HCT116 (cell line): ENCODE data around the gene PSORS1C2. TPM values are rescaled to one million over a fixed set of nuclear protein-coding genes. Genes with fewer than 3 reads are reported as not detected.

Experiments used
- ATAC-seq: fragments of 200-7000 bp; cut with Tn5 transposase; 2 replicates; pipeline ENCODE4 v1.9.1; 2020; ENCODE audit warnings: mild to moderate bottlenecking, moderate library complexity
- BruUV-seq: library from RNA; stranded (reverse); fragments of 400-500 nt; replicated peaks from 2 replicates; lab custom pipeline; 2021; lab: Mats Ljungman, UMichigan
- CTCF ChIA-PET: fragments of 300-600 bp; sonication (Branson Sonifier 250); formaldehyde crosslinking; loops from one replicate; lab custom pipeline; 2021; ENCODE audit warnings: antibody characterized with exemption; lab: Charles Lee
- POLR2A ChIA-PET: fragments of 300-600, 350-600 bp; sonication (Branson Sonifier 250); formaldehyde crosslinking; loops from one replicate; lab custom pipeline; 2021; ENCODE audit warnings: antibody characterized with exemption; lab: Charles Lee
- RAD21 ChIA-PET, 2 experiments: fragments of 300-600 bp; sonication (Branson Sonifier 250); formaldehyde crosslinking; loops; one replicate each; lab custom pipeline; 2023; ENCODE audit warnings: low total read pairs in 2 of 2; ENCODE audit not compliant: uncharacterized antibody in 2 of 2, unreplicated experiment in 2 of 2, low non-redundant PET in 1 of 2; lab: Charles Lee
- DNase-seq: peaks from one replicate; pipeline ENCODE4 v3.0.0-alpha.2; 2010; ENCODE audit warnings: low read depth, low spot score
- H2AFZ ChIP-seq: fragments of 200-600 bp; shearing (Covaris generic), sonication (generic); 2 replicates; pipeline ENCODE4 v1.6.1; 2017; ENCODE audit warnings: low read depth, mixed run types, mixed read lengths, antibody characterized with exemption, low read length; ENCODE audit not compliant: poor library complexity, severe bottlenecking
- H3K27ac ChIP-seq: 2 replicates; pipeline ENCODE4 v1.5.1; 2012; ENCODE audit warnings: low read depth, low read length
- H3K27me3 ChIP-seq: fragments of 200-600 bp; sonication (generic); 2 replicates; pipeline ENCODE4 v1.6.1; 2016; ENCODE audit warnings: mixed run types, low read length, mixed read lengths; ENCODE audit not compliant: insufficient read depth
- H3K36me3 ChIP-seq, 2 experiments: fragments of 200-500 bp in 1 of 2; fragments of 200-600 bp in 1 of 2; sonication (Bioruptor generic) in 1 of 2; sonication (generic) in 1 of 2; 2 replicates each; pipeline versions ENCODE4 v1.5.1 to v1.6.1; 2014 to 2016; ENCODE audit warnings: low read length in 2 of 2, inconsistent platforms in 1 of 2, mixed read lengths in 1 of 2, mixed run types in 1 of 2; ENCODE audit not compliant: insufficient read depth in 2 of 2, control insufficient read depth in 1 of 2
- H3K4me1 ChIP-seq, 2 experiments: fragments of 200-600 bp in 1 of 2; sonication (generic) in 1 of 2; 2 replicates each; pipeline versions ENCODE4 v1.5.1 to v1.6.1; 2012 to 2017; ENCODE audit warnings: low read length in 2 of 2, inconsistent platforms in 1 of 2, mild to moderate bottlenecking in 1 of 2, mixed read lengths in 1 of 2, mixed run types in 1 of 2, moderate library complexity in 1 of 2; ENCODE audit not compliant: insufficient read depth in 2 of 2, control insufficient read depth in 1 of 2
- H3K4me2 ChIP-seq: fragments of 200-600 bp; sonication (generic); 2 replicates; pipeline ENCODE4 v1.6.1; 2017; ENCODE audit warnings: mixed run types, low read length, mixed read lengths
- H3K4me3 ChIP-seq, 2 experiments: fragments of 200-600 bp in 1 of 2; sonication (generic) in 1 of 2; replicated peaks in 1 of 2; 2 replicates each; pipeline ENCODE4 v1.5.1; 2011 to 2016; ENCODE audit warnings: low read length in 2 of 2, control low read depth in 1 of 2, low read depth in 1 of 2, mild to moderate bottlenecking in 1 of 2, mixed read lengths in 1 of 2, mixed run types in 1 of 2
- H3K79me2 ChIP-seq: fragments of 200-600 bp; sonication (generic); 2 replicates; pipeline ENCODE4 v1.6.1; 2017; ENCODE audit warnings: mild to moderate bottlenecking, mixed run types, low read length, moderate library complexity, mixed read lengths; ENCODE audit not compliant: insufficient read depth
- H3K9ac ChIP-seq: fragments of 200-600 bp; sonication (generic); 2 replicates; pipeline ENCODE4 v1.6.1; 2016; ENCODE audit warnings: low read length, mixed read lengths
- H3K9me2 ChIP-seq: fragments of 200-600 bp; sonication (generic), shearing (Covaris generic); 2 replicates; pipeline ENCODE4 v1.6.1; 2017; ENCODE audit warnings: mixed run types, mild to moderate bottlenecking, moderate library complexity; ENCODE audit not compliant: insufficient read depth
- H3K9me3 ChIP-seq, 2 experiments: fragments of 200-500 bp in 1 of 2; fragments of 200-600 bp in 1 of 2; sonication (Bioruptor generic) in 1 of 2; sonication (generic) in 1 of 2; 2 replicates each; pipeline ENCODE4 v1.6.1; 2014 to 2017; ENCODE audit warnings: low read length in 2 of 2, mixed read lengths in 2 of 2, inconsistent platforms in 1 of 2, low read depth in 1 of 2, mild to moderate bottlenecking in 1 of 2, mixed run types in 1 of 2, moderate library complexity in 1 of 2; ENCODE audit not compliant: control insufficient read depth in 1 of 2, insufficient read depth in 1 of 2
- H4K20me1 ChIP-seq: fragments of 200-600 bp; sonication (generic), shearing (Covaris generic); 2 replicates; pipeline ENCODE4 v1.6.1; 2017; ENCODE audit warnings: mixed run types, mild to moderate bottlenecking, moderate library complexity; ENCODE audit not compliant: insufficient read depth
- ATF3 ChIP-seq: IDR thresholded peaks from 2 replicates; pipeline ENCODE4 v1.6.1; 2012
- CBX3 ChIP-seq: IDR thresholded peaks from 2 replicates; pipeline ENCODE4 v1.6.1; 2012; ENCODE audit warnings: low read depth
- CEBPB ChIP-seq: IDR thresholded peaks from 2 replicates; pipeline ENCODE4 v1.6.1; 2012; ENCODE audit warnings: low read depth
- CTCF ChIP-seq, 3 experiments: fragments of 200-600 bp in 1 of 3; sonication (generic) in 1 of 3; IDR thresholded peaks in 2 of 3; conservative IDR thresholded peaks in 1 of 3; 2 replicates each; pipeline ENCODE4 v1.5.1; 2012 to 2017; ENCODE audit warnings: low read depth in 2 of 3, low read length in 2 of 3, antibody characterized with exemption in 1 of 3, borderline replicate concordance in 1 of 3, control low read depth in 1 of 3, mild to moderate bottlenecking in 1 of 3, mixed read lengths in 1 of 3, mixed run types in 1 of 3, moderate library complexity in 1 of 3; ENCODE audit not compliant: insufficient read depth in 1 of 3
- EGR1 ChIP-seq: IDR thresholded peaks from 2 replicates; pipeline ENCODE4 v1.6.1; 2012; ENCODE audit warnings: low read depth
- ELF1 ChIP-seq: IDR thresholded peaks from 2 replicates; pipeline ENCODE4 v1.6.1; 2012; ENCODE audit warnings: low read depth, borderline replicate concordance
- EZH2phosphoT487 ChIP-seq: fragments of 200-600 bp; IDR thresholded peaks from 2 replicates; pipeline ENCODE4 v1.6.1; 2018; ENCODE audit warnings: antibody characterized with exemption, borderline replicate concordance
- FOSL1 ChIP-seq: IDR thresholded peaks from 2 replicates; pipeline ENCODE4 v1.6.1; 2012; ENCODE audit warnings: low read depth
- JUND ChIP-seq: IDR thresholded peaks from 2 replicates; pipeline ENCODE4 v1.6.1; 2012
- MAX ChIP-seq: IDR thresholded peaks from 2 replicates; pipeline ENCODE4 v1.6.1; 2012
- POLR2A ChIP-seq: IDR thresholded peaks from 2 replicates; pipeline ENCODE4 v1.7.0; 2011; ENCODE audit warnings: borderline replicate concordance; ENCODE audit not compliant: insufficient read depth, insufficient read length; ENCODE audit errors: extremely low read depth
- POLR2AphosphoS5 ChIP-seq: IDR thresholded peaks from 2 replicates; pipeline ENCODE4 v1.6.1; 2011; ENCODE audit warnings: mild to moderate bottlenecking, low read depth, low read length, moderate library complexity
- REST ChIP-seq: IDR thresholded peaks from 2 replicates; pipeline ENCODE4 v1.6.1; 2012; ENCODE audit warnings: low read depth
- SIN3A ChIP-seq: IDR thresholded peaks from 2 replicates; pipeline ENCODE4 v1.6.1; 2012; ENCODE audit warnings: low read depth
- SP1 ChIP-seq: IDR thresholded peaks from 2 replicates; pipeline ENCODE4 v1.6.1; 2012; ENCODE audit warnings: low read depth
- SRF ChIP-seq: IDR thresholded peaks from 2 replicates; pipeline ENCODE4 v1.6.1; 2012; ENCODE audit warnings: low read depth
- TCF7L2 ChIP-seq: IDR thresholded peaks from 2 replicates; pipeline ENCODE4 v1.7.0; 2011; ENCODE audit warnings: borderline replicate concordance, inconsistent platforms; ENCODE audit not compliant: insufficient read depth, insufficient read length; ENCODE audit errors: extremely low read depth
- YY1 ChIP-seq: IDR thresholded peaks from 2 replicates; pipeline ENCODE4 v1.6.1; 2011; ENCODE audit warnings: low read length, low read depth, moderate library complexity, mild to moderate bottlenecking; ENCODE audit not compliant: insufficient replicate concordance; ENCODE audit errors: extremely low read depth
- ZNF274 ChIP-seq: fragments of 200-500 bp; sonication (Bioruptor generic); IDR thresholded peaks from 2 replicates; pipeline ENCODE4 v1.6.1; 2014; ENCODE audit warnings: mild to moderate bottlenecking, low read depth, low read length, inconsistent platforms
- intact Hi-C: fragments of 100-400 bp; cut with micrococcal nuclease; formaldehyde crosslinking; loops from 2 replicates; pipeline ENCODE4 v1.10.0; 2022
- total RNA-seq: library from RNA; stranded (reverse); gene quantifications from one replicate; pipeline ENCODE4 v1.2.1, GENCODE V29; 2021; ENCODE audit not compliant: unreplicated experiment

Gene PSORS1C2
- total RNA-seq, 1 experiment from 2014 or later, result not detected

- CTCF ChIA-PET, result interaction anchor here (1.0 kb wide), 1 partner anchor 24 kb away, joined by 3 read pairs; no protein-coding TSS in a partner anchor
Observed at GRCh38 chr6:31110825-31111582, 27.9 kb downstream of the PSORS1C2 start.

More at GRCh38 chr6:31110825-31111582, 27.9 kb downstream of the PSORS1C2 start:
- POLR2A ChIA-PET, result no interaction called here
- H4K20me1 ChIP-seq, result no peaks in the 10 kb centered on the region
- no peak overlapping the region for H3K27ac ChIP-seq
- peaks cover 29 to 50% of the 10 kb centered on the region in 2 experiments for H3K4me1 ChIP-seq
- BruUV-seq, result no TSS peak
- H3K27me3 ChIP-seq, result no peaks in the 10 kb centered on the region
- no peak overlapping the region for H3K4me2 ChIP-seq
- no peak for ATAC-seq
- intact Hi-C loops, result no loop called here
- peaks cover 4% of the 10 kb centered on the region; the same call in 1 of the 2 replicates for H3K79me2 ChIP-seq
- no peak overlapping the region for H2AFZ ChIP-seq
- no peaks in the 10 kb centered on the region for H3K36me3 ChIP-seq
- RAD21 ChIA-PET, result no interaction called here
- no peak overlapping the region for H3K4me3 ChIP-seq
- H3K9ac ChIP-seq, result no peak overlapping the region
- no peak for TF ChIP-seq SRF
- TF ChIP-seq ATF3, result no peak
- no peak for TF ChIP-seq SP1
- no peak for TF ChIP-seq CBX3
- no peak for TF ChIP-seq CTCF (IDR thresholded peaks at IDR 0.05 in 2 of 3, conservative IDR thresholded peaks at IDR 0.05 in 1 of 3; ENCODE audit: borderline replicate concordance in 1 of 3, insufficient read depth in 1 of 3, low read depth in 2 of 3, low read length in 2 of 3)
- no peak for TF ChIP-seq POLR2A
- TF ChIP-seq JUND, result no peak
- TF ChIP-seq POLR2AphosphoS5, result no peak
- no peak for TF ChIP-seq EGR1
- no peak for TF ChIP-seq ELF1
- no peak for TF ChIP-seq FOSL1
- TF ChIP-seq ZNF274, result no peak
- TF ChIP-seq CEBPB, result no peak
- no peak for TF ChIP-seq YY1
- no peak for TF ChIP-seq MAX
- no peak for TF ChIP-seq TCF7L2
- TF ChIP-seq EZH2phosphoT487, result no peak
- TF ChIP-seq SIN3A, result no peak
- no peak for TF ChIP-seq REST
- no peaks in the 10 kb centered on the region for H3K9me2 ChIP-seq
- no peaks in the 10 kb centered on the region for H3K9me3 ChIP-seq
- no peak for DNase-seq
